ENCODE results near the gene SORCS3. TPM values are rescaled to one million over a fixed set of nuclear protein-coding genes. Genes with fewer than 3 reads are reported as not detected.

Gene SORCS3
- total and polyA plus RNA-seq, 4 donors: 0.93 TPM; not detected in 3

- Histone ChIP-seq H3K9me3 (ENCODE audit: control insufficient read depth in 4 of 4, low read length in 3 of 4) (no peaks in the 10 kb centered on the region), H3K27me3 (ENCODE audit: control insufficient read depth in 4 of 4, insufficient read depth in 4 of 4, low read length in 3 of 4) (no peaks in the 10 kb centered on the region), H3K4me1 (ENCODE audit: control insufficient read depth in 4 of 4, insufficient read depth in 4 of 4, low read length in 3 of 4) (no peaks in the 10 kb centered on the region), H3K4me3 (ENCODE audit: low read depth in 1 of 3, low read length in 3 of 3) (no peak overlapping the region), H3K27ac (ENCODE audit: low read depth in 1 of 2, low read length in 2 of 2) (no peak overlapping the region), H3K9ac (ENCODE audit: low read depth in 1 of 2, low read length in 2 of 2) (no peak overlapping the region), H3K36me3 (ENCODE audit: control insufficient read depth in 4 of 4, insufficient read depth in 3 of 4, low read depth in 1 of 4, low read length in 3 of 4) (no peaks in the 10 kb centered on the region)
- TF ChIP-seq, protein P1, sequence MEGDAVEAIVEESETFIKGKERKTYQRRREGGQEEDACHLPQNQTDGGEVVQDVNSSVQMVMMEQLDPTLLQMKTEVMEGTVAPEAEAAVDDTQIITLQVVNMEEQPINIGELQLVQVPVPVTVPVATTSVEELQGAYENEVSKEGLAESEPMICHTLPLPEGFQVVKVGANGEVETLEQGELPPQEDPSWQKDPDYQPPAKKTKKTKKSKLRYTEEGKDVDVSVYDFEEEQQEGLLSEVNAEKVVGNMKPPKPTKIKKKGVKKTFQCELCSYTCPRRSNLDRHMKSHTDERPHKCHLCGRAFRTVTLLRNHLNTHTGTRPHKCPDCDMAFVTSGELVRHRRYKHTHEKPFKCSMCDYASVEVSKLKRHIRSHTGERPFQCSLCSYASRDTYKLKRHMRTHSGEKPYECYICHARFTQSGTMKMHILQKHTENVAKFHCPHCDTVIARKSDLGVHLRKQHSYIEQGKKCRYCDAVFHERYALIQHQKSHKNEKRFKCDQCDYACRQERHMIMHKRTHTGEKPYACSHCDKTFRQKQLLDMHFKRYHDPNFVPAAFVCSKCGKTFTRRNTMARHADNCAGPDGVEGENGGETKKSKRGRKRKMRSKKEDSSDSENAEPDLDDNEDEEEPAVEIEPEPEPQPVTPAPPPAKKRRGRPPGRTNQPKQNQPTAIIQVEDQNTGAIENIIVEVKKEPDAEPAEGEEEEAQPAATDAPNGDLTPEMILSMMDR (IDR thresholded peaks at IDR 0.05; ENCODE audit: low read depth, low read length, missing input control): no peak
- TF ChIP-seq HNF4G (IDR thresholded peaks at IDR 0.05): no peak
- TF ChIP-seq, protein P2, sequence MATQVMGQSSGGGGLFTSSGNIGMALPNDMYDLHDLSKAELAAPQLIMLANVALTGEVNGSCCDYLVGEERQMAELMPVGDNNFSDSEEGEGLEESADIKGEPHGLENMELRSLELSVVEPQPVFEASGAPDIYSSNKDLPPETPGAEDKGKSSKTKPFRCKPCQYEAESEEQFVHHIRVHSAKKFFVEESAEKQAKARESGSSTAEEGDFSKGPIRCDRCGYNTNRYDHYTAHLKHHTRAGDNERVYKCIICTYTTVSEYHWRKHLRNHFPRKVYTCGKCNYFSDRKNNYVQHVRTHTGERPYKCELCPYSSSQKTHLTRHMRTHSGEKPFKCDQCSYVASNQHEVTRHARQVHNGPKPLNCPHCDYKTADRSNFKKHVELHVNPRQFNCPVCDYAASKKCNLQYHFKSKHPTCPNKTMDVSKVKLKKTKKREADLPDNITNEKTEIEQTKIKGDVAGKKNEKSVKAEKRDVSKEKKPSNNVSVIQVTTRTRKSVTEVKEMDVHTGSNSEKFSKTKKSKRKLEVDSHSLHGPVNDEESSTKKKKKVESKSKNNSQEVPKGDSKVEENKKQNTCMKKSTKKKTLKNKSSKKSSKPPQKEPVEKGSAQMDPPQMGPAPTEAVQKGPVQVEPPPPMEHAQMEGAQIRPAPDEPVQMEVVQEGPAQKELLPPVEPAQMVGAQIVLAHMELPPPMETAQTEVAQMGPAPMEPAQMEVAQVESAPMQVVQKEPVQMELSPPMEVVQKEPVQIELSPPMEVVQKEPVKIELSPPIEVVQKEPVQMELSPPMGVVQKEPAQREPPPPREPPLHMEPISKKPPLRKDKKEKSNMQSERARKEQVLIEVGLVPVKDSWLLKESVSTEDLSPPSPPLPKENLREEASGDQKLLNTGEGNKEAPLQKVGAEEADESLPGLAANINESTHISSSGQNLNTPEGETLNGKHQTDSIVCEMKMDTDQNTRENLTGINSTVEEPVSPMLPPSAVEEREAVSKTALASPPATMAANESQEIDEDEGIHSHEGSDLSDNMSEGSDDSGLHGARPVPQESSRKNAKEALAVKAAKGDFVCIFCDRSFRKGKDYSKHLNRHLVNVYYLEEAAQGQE (IDR thresholded peaks at IDR 0.05): no peak
- no peak for TF ChIP-seq SP1 (IDR thresholded peaks at IDR 0.05)
- WGBS: 46% methylated on average over 1 of the region's 1 CpG
- no peak for DNase-seq (ENCODE audit: low spot score)
These were observed 529.4 kb downstream of the SORCS3 start for GRCh38 chr10:105170521-105170920.

- Histone ChIP-seq H3K9me3 (ENCODE audit: control insufficient read depth in 4 of 4, low read length in 3 of 4) (no peaks in the 10 kb centered on the region), H3K27ac (ENCODE audit: low read depth in 1 of 2, low read length in 2 of 2) (no peak overlapping the region), H3K4me1 (ENCODE audit: control insufficient read depth in 4 of 4, insufficient read depth in 4 of 4, low read length in 3 of 4) (no peaks in the 10 kb centered on the region), H3K4me3 (ENCODE audit: low read depth in 1 of 3, low read length in 3 of 3) (no peak overlapping the region), H3K9ac (ENCODE audit: low read depth in 1 of 2, low read length in 2 of 2) (no peak overlapping the region), H3K27me3 (ENCODE audit: control insufficient read depth in 4 of 4, insufficient read depth in 4 of 4, low read length in 3 of 4) (no peaks in the 10 kb centered on the region), H3K36me3 (ENCODE audit: control insufficient read depth in 4 of 4, insufficient read depth in 3 of 4, low read depth in 1 of 4, low read length in 3 of 4) (no peaks in the 10 kb centered on the region)
- 81% methylated on average over 3 of the region's 3 CpGs for WGBS
- DNase-seq (ENCODE audit: low spot score): no peak
- no peak for TF ChIP-seq HNF4A (conservative IDR thresholded peaks at IDR 0.05)
- TF ChIP-seq RAD21 (IDR thresholded peaks at IDR 0.05): no peak
- no peak for TF ChIP-seq FOXA2 (IDR thresholded peaks at IDR 0.05)
- TF ChIP-seq, protein P3, sequence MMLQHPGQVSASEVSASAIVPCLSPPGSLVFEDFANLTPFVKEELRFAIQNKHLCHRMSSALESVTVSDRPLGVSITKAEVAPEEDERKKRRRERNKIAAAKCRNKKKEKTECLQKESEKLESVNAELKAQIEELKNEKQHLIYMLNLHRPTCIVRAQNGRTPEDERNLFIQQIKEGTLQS (IDR thresholded peaks at IDR 0.05): no peak
- TF ChIP-seq FOXA1 (IDR thresholded peaks at IDR 0.05): no peak
- TF ChIP-seq, protein P4, sequence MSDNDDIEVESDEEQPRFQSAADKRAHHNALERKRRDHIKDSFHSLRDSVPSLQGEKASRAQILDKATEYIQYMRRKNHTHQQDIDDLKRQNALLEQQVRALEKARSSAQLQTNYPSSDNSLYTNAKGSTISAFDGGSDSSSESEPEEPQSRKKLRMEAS (IDR thresholded peaks at IDR 0.05): no peak
- no peak for TF ChIP-seq SP1 (IDR thresholded peaks at IDR 0.05)
- TF ChIP-seq, protein P5, sequence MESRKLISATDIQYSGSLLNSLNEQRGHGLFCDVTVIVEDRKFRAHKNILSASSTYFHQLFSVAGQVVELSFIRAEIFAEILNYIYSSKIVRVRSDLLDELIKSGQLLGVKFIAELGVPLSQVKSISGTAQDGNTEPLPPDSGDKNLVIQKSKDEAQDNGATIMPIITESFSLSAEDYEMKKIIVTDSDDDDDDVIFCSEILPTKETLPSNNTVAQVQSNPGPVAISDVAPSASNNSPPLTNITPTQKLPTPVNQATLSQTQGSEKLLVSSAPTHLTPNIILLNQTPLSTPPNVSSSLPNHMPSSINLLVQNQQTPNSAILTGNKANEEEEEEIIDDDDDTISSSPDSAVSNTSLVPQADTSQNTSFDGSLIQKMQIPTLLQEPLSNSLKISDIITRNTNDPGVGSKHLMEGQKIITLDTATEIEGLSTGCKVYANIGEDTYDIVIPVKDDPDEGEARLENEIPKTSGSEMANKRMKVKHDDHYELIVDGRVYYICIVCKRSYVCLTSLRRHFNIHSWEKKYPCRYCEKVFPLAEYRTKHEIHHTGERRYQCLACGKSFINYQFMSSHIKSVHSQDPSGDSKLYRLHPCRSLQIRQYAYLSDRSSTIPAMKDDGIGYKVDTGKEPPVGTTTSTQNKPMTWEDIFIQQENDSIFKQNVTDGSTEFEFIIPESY (IDR thresholded peaks at IDR 0.05): no peak
- no peak for TF ChIP-seq RXRA (IDR thresholded peaks at IDR 0.05)
- no peak for TF ChIP-seq EGR1 (IDR thresholded peaks at IDR 0.05; ENCODE audit: low read depth in 2 of 2)
- TF ChIP-seq TAF1 (conservative IDR thresholded peaks at IDR 0.05): no peak
These were observed 530.9 kb downstream of the SORCS3 start for GRCh38 chr10:105171945-105172344.
